GM21447 (cell line): ENCODE data around the gene CAPN10.

ENCODE experiments used
- ATAC-seq: cut with Tn5 transposase; IDR thresholded peaks from one replicate; pipeline ENCODE4 v1.9.1; 2021; ENCODE audit not compliant: unreplicated experiment

Gene CAPN10

GRCh38 chr2:240574386-240575100 lies 12.0 kb upstream of the CAPN10 start:
- ATAC-seq, result no peak

- no peak for ATAC-seq
Observed at GRCh38 chr2:240575101-240575965, 11.2 kb upstream of the CAPN10 start.

- no peak for ATAC-seq
Observed at GRCh38 chr2:240576036-240576435, 10.5 kb upstream of the CAPN10 start.

GRCh38 chr2:240576436-240577205 lies 9.9 kb upstream of the CAPN10 start:
- ATAC-seq, result no peak

GRCh38 chr2:240577281-240578109 lies 9.0 kb upstream of the CAPN10 start:
- ATAC-seq, result no peak

- no peak for ATAC-seq
Observed at GRCh38 chr2:240578110-240578450, 8.5 kb upstream of the CAPN10 start.

- no peak for ATAC-seq
Observed at GRCh38 chr2:240578488-240578887, 8.0 kb upstream of the CAPN10 start.

GRCh38 chr2:240579071-240579762 lies 7.3 kb upstream of the CAPN10 start:
- ATAC-seq, result no peak

GRCh38 chr2:240579771-240580614 lies 6.5 kb upstream of the CAPN10 start:
- no peak for ATAC-seq

- no peak for ATAC-seq
Observed at GRCh38 chr2:240581811-240582210, 4.7 kb upstream of the CAPN10 start.

- ATAC-seq, result no peak
Observed at GRCh38 chr2:240582781-240583180, 3.8 kb upstream of the CAPN10 start.

- ATAC-seq, result no peak
Observed at GRCh38 chr2:240583774-240584173, 2.8 kb upstream of the CAPN10 start.

- peak; percentile 61 for ATAC-seq
Observed at GRCh38 chr2:240584486-240585031, 2.0 kb upstream of the CAPN10 start.

- ATAC-seq, result peak; percentile 33
Observed at GRCh38 chr2:240585101-240585500, 1.4 kb upstream of the CAPN10 start.

- no peak for ATAC-seq
Observed at GRCh38 chr2:240585681-240586197, 795 bp upstream of the CAPN10 start.

GRCh38 chr2:240586919-240587800 lies 626 bp downstream of the CAPN10 start:
- no peak for ATAC-seq

GRCh38 chr2:240588006-240588655 lies 1.6 kb downstream of the CAPN10 start:
- no peak for ATAC-seq
